ENCODE measurements around the gene CDKN1C.

DNA sequence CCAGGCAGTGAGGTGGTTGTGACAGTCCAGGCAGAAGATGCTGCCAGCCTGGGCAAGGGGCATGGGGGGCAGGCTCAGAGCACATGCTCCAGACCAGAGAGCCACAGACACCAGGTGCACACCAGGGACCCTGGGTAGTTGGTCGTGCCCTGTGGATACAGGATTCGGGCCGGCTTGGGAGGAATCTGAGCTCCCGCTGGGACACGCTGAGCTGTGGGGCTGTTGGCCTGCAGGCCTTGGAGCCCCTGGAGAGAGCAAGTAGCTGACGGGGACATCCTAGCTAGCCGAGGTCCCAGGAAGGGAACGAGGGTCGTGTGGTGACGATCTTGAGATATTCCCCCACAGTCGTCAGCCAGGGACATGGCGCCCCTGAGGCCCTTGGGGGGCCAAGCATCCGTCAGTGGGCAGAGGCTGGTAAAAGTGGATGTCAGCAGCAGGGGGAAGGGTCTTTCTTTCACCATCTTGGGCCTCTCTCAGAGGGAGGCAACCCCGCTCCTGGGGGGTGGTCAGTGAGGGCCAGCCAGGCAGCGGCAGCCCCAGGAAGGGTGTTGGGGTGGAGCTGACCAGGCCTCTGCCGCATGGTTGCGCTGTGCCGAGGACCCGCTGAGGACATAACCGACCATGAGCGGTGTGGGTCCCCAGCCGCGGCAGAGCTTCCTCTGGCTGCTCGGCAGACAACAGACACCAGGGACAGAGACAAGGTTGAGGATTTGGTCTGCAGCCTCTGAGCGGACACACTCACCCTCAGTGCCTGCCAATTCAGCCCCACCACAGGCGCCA lies 44.0 kb downstream of the CDKN1C start:
- TF ChIP-seq, protein P1, sequence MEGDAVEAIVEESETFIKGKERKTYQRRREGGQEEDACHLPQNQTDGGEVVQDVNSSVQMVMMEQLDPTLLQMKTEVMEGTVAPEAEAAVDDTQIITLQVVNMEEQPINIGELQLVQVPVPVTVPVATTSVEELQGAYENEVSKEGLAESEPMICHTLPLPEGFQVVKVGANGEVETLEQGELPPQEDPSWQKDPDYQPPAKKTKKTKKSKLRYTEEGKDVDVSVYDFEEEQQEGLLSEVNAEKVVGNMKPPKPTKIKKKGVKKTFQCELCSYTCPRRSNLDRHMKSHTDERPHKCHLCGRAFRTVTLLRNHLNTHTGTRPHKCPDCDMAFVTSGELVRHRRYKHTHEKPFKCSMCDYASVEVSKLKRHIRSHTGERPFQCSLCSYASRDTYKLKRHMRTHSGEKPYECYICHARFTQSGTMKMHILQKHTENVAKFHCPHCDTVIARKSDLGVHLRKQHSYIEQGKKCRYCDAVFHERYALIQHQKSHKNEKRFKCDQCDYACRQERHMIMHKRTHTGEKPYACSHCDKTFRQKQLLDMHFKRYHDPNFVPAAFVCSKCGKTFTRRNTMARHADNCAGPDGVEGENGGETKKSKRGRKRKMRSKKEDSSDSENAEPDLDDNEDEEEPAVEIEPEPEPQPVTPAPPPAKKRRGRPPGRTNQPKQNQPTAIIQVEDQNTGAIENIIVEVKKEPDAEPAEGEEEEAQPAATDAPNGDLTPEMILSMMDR (IDR thresholded peaks at IDR 0.05) = no peak
- no peak for TF ChIP-seq POLR2A (IDR thresholded peaks at IDR 0.05)
